ENCODE measurements around the gene PEPD. TPM values are rescaled to one million over a fixed set of nuclear protein-coding genes. Genes with fewer than 3 reads are reported as not detected.
"Not testable (repeated sequence)": the region's sequence is repeated elsewhere in the genome, so short reads cannot be mapped to it uniquely, and the experiment has no call there.

The PEPD gene
- total RNA-seq (2014; rRNA removed; shearing (Covaris generic)): 79.9 and 90.9 TPM in 2 replicates
- polyA plus RNA-seq (2015; cell fraction: cytosol; rRNA removed): 72.5 and 77.9 TPM in 2 replicates
- 68.0 and 71.9 TPM in 2 replicates for polyA plus RNA-seq (2015; cell fraction: nucleus; rRNA removed)

DNA sequence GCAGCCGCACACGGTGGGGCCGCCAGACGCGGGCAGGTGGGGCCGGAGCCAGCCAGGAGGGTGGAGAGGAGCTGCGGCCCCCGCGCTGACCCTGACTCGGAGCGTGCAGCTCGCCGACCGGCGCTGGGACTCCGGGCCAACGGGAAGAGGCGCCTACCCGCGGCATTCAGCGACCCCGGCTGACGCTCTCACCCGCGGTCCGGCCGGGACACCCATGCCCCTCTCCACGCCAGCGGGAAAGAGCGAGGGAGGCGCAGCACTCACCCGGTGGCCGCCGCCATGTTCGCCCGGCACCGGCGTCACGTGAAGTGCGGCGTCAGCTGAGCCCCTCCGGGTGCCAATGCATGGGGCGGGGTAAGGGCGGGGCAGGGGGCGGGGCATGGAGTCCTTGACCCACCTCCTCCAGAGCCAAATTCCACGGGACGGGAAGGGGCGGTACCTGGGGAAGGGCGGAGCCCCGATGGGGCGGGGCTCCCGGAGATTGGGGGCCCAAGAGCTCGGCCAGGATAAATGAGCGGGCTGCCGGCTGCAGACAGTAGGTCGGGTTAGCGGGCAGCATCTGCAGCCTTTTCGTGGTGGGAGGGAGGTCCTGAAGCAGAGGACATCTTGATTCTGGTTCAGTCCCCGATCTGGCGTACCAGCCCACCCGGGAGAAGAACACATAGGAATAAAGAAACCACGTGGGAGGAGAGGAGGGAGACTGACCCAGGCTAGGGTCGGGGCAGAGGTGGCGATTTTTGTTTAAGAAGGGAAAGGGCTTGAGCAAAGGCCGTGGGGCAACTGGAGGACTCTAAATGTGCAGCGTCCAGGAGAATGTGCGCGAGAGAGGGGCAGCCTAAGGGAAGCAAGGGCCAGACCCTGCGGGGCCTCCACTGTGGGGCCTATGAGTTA, at the start of gene PEPD:
Gene PEPD, minus strand, starts transcription at position 312 of the 891 bp plus-strand sequence. Its CDS starts 31 bp downstream, at position 281.
- peak; percentile 82 for DNase-seq (ENCODE audit: low read depth)

GRCh38 chr19:33569821-33570220, 48.2 kb upstream of the PEPD start:
- DNase-seq (ENCODE audit: low read depth): no peak

DNA sequence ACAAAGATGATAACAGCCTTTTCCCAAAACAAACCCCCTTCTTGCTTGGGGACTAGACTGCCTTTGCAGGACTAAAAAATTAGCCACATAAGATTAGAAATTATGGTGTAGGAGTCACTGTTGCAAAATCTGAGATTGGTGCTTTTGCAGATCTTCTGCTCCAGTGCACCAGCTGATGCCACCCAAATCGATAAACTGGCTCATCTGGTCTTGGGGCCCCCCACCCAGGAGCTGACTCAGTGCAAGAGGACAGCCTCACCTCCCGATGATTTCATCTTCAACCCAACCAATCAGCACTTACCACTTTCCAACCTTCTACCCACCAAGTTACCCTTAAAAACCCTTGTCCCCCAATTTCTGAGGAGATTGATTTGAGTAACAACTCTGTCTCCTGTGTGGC, 47.1 kb upstream of the PEPD start:
- DNase-seq (ENCODE audit: low read depth): no peak

DNA sequence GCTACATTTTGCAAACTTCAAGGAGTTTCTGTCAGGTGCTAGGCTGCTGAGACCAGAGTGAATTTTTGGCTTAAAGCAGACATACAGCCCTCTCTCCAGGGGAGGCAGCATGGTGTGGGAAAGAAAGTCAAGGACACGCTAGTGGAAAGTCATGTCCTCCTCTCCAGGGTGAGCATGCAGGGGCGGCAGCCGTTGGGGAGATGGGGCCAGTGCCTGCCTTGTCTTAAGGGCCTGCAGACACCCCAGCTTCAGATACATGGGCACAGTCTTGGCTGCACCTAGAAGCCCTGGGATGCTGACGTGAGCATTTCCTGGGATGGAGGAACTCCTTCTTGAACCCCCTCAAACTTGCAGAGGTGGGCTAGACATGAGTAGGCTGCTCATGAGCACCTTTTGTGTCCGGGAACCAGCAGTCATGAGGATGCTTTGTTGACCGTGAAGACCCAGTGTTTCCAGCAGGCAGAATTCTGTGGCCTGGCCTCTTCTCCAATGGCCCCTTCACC, 43.3 kb upstream of the PEPD start:
- no peak for DNase-seq (ENCODE audit: low read depth)

DNA sequence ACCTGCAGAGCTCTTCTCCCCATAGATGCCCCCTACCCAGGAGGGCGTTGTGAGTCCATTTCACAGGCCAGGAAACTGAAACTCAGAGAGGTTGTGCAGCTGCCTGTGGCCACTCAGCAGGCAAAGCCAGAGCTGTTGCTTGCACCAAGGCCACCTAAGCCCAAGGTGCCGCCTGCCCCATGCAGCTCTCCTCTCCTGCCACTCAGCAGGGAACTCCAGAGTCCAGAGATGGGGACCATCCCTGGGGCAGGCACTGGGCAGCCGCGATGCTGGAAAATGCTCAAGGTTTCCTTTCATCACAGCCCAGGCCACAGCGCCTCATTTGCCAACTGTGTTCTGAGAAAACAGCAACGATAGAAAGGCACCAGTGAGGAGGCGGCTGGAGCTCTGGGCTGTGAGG, 41.0 kb upstream of the PEPD start:
- DNase-seq (ENCODE audit: low read depth): no peak

- DNase-seq (ENCODE audit: low read depth): not testable (repeated sequence)
Measured at GRCh38 chr19:33561666-33562065, 40.1 kb upstream of the PEPD start.

DNA sequence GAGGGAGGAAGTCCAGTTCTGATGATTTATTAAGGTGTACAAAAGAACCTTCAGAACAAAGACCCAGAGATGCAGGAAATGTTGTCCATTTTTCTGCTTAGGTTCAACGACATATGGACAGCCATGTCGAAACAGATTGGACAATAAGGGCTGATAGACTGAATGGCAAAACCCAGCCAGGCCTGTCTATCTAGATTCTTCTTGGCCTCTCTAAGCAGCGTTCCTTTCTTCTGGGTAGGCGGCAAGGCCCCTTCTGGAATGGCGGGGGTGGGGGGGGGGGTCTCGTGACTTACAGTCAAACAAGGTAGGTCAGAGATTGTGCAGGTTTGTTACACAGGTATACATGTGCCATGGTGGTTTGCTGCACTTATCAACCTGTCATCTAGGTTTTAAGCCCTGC, 39.7 kb upstream of the PEPD start:
- DNase-seq (ENCODE audit: low read depth): no peak

DNA sequence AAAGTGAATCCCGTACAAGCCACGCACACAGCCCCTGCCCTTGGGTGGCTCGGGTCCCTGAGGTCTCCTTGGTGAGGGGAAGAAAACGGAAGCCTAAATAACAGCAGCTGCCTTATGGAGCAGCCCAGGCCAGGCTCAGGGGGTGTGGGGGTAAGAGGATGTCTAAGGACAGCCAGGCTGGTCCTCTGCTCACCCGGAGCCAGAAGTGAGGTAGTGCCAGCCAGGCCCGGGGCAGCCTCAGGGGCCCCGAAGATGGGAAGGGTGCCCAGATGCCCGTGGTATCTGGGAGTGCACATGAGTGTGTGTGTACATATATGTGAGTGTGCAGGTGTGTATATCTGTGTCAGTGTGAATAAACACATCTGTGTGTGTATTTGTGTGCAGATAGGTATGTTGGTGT, 38.4 kb upstream of the PEPD start:
- no peak for DNase-seq (ENCODE audit: low read depth)

DNA sequence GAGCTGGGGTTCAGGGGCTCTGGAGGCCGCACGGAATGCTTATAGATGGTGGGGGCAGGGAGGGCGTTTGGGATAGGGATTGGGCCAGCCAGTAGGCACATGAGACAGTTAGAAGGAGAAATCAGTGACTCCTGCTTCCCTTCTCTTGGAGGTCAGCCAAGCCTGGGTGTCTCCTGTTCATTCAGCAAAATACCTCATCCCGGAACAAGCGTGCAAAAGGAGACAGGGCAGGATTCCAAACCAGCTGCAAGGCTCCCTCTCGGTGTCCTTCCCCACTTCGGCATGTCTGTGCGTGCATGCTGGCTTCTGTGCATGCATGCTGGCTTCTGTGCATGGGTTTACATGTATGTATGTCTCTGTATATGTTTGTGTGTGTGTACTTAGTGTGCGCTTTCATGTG, 37.3 kb upstream of the PEPD start:
- no peak for DNase-seq (ENCODE audit: low read depth)

- no peak for DNase-seq (ENCODE audit: low read depth)
Measured at GRCh38 chr19:33558151-33558550, 36.6 kb upstream of the PEPD start.

GRCh38 chr19:33557720-33558119, 36.1 kb upstream of the PEPD start:
- no peak for DNase-seq (ENCODE audit: low read depth)

GRCh38 chr19:33557196-33557595, 35.6 kb upstream of the PEPD start:
- DNase-seq (ENCODE audit: low read depth): no peak

DNA sequence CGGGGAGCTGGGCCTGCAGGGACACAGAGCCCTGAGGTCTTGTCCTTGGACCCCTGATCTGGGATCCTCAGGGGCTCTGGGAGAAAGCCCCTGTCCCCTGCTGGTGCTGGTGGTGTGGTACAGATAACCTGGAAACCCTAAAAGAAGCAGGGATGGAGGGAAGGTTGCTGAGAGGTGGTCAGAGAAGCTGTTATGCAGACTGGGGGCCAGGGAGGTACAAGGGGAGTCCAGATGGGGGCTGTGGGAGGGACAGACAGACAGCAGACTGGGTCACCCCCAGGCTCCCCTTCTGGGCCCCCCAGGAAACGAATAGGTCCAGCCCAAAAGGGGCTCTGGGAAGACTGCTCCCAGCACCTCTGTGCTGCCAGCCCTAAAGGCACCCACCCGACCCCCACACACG, 34.7 kb upstream of the PEPD start:
- no peak for DNase-seq (ENCODE audit: low read depth)

DNA sequence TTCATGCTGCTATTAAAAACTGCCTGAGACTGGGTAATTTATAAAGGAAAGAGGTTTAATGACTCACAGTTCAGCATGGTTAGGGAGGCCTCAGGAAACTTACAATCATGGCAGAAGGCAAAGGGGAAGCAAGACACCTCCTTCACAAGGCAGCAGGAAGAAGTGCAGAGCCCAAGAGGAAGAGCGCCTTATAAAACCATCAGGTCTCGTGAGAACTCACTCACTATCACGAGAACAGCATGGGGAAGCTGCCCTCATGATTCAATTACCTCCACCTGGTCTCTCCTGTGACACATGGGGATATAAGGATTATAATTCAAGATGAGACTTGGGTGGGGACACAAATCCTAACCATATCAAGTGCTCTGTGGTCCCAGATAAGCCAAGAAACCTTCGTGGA, 34.1 kb upstream of the PEPD start:
- DNase-seq (ENCODE audit: low read depth): peak; percentile 21

GRCh38 chr19:33554821-33555220, 33.2 kb upstream of the PEPD start:
- DNase-seq (ENCODE audit: low read depth): no peak

GRCh38 chr19:33554391-33554790, 32.8 kb upstream of the PEPD start:
- DNase-seq (ENCODE audit: low read depth): no peak

DNA sequence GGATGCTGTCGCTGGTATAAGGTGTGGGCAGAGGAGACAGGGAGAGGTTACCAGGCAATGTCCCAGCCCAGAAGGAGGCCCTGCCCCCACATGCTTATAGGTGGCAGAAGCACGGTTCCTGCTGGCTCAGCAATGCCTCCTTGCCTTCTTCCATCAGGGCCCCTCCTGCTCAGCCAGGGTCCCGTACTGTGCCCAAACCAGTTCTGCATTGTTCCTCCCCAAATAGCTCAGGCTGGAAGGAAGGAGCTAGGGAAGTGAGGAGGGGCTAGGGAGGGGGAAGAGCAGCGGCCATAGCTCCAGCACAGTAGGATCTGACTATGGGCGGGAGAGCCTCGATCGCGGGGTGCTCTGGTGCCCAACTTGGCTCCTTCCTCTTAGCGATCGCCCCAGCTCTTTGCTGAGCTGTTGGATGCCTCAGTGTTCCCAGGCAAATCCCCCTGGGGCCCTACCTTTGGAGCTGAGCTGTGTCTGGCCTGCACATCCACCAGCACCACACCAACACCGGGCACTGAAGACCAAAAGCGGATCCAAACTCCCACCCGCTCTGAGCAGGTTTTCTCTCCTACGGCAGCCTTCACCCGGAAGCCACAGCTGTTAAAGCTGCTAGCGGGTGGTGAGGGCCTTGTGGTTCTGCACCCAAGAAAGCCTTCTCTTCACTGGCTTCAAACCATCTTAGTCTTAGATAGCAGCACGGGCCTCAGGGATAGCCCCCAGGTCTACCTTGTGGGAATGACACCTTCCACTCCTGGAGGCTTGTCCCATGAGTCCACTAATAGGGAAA, 32.1 kb upstream of the PEPD start:
- no peak for DNase-seq (ENCODE audit: low read depth)

- DNase-seq (ENCODE audit: low read depth): no peak
Measured at GRCh38 chr19:33552928-33553279, 31.3 kb upstream of the PEPD start.

- no peak for DNase-seq (ENCODE audit: low read depth)
Measured at GRCh38 chr19:33552191-33552927, 30.8 kb upstream of the PEPD start.

DNA sequence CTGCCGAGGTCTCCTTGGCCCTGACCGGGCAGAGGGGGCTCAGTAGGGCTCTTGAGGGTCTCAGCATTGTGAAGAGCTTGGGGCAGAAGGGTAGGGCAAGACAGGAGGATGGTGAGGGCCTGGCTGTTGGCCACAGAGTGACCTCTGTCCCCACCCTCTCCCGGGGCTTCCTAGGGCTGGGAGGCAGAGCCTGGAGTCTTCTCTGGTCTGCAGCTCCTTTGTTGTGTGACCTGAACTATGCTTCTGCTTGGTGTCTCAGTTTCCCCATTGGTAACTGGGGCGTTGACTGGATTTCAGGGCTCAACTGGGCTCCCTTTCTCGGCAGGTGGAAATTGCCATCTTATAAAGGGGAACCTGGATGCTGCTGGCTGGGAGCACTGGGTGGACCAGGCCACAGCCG, 30.1 kb upstream of the PEPD start:
- DNase-seq (ENCODE audit: low read depth): no peak

DNA sequence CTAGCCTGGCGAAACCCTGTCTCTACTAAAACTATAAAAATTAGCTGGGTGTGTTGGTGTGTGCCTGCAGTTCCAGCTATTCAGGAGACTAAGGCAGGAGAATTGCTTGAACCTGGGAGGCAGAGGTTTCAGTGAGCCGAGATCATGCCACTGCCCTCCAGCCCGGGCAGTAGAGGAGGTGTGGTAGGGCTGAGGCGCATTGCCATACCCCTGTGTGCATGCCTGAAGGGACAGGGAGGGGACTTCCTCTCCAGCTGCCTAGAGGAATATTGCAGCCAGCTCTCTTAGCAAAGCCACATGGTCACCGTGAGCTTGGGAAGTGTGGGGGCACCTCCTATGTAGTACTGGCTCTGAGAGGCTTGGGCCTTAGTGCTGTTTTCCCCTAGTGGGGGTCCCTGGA, 29.2 kb upstream of the PEPD start:
- DNase-seq (ENCODE audit: low read depth): no peak

GRCh38 chr19:33547676-33548075, 26.1 kb upstream of the PEPD start:
- DNase-seq (ENCODE audit: low read depth): no peak

Data from HT1080 (cell line).